ENCODE measurements around the gene EPYC. TPM values are rescaled to one million over a fixed set of nuclear protein-coding genes. Genes with fewer than 3 reads are reported as not detected.

Gene EPYC
- total and polyA plus RNA-seq, 4 experiments from 2014 or later = not detected

DNA sequence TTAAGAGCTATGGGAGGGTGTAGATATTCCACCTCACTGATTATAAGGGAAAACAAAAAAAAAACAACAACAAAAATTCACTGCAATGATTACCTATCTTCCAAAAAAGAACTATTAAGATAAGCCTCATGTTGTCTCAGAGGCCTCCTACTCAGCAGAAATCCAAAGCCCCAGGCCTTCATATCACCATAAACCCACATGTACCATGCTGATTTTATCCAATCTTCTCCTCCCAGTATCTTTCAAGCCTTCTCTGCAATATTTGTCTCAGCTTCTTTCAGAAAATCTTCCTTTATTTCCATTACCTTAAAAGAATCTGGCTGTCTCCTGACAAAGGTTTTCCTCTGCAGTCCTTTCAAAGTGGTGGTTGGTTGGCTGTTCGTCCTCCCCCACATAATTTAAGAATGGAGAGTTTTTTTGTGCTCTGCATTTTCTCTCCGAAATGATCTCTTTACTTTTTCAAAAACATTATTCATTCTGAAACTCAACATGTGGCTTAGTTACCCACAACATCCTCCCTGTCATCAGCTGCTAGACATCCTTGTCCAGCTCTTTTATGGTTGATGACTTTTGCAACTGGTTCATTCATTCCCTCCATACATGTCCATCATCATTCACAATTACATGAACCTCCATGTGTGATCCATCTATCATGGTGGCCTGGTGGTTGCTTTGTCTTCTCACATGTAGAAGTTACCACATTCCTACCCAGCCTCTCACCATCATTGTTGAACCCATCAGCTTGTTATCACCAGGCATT lies 2.9 kb upstream of the EPYC start:
- Histone ChIP-seq H3K4me3 (ENCODE audit: low read length in 2 of 2) (no peak overlapping the region), H3K27ac (ENCODE audit: low read depth, low read length) (no peak overlapping the region), H3K27me3 (ENCODE audit: insufficient read depth, low read length) (no peaks in the 10 kb centered on the region), H3K4me1 (ENCODE audit: insufficient read depth, low read length) (no peaks in the 10 kb centered on the region), H3K36me3 (ENCODE audit: insufficient read depth, low read length) (no peaks in the 10 kb centered on the region), H3K9me3 (ENCODE audit: control insufficient read depth in 1 of 2, low read length in 2 of 2) (no peaks in the 10 kb centered on the region)
- no peaks in the 10 kb centered on the region for H3K36me3 Mint-ChIP-seq
- peaks cover 1 to 4% of the 10 kb centered on the region in 2 donors for H3K27me3 Mint-ChIP-seq
- intact Hi-C loops (cut with micrococcal nuclease) = no loop called here
- no peak for DNase-seq
- CTCF ChIA-PET (ENCODE audit: partially characterized antibody) = no interaction called here
- POLR2A ChIA-PET (ENCODE audit: partially characterized antibody) = no interaction called here
- peaks cover 0 to 3% (median 0%) of the 10 kb centered on the region in 8 donors for H3K9me3 Mint-ChIP-seq
- H3K4me3 Mint-ChIP-seq = no peak overlapping the region
- no peak overlapping the region for H3K27ac Mint-ChIP-seq
- H3K4me1 Mint-ChIP-seq = peaks cover 0 to 8% (median 3%) of the 10 kb centered on the region in 4 donors

DNA sequence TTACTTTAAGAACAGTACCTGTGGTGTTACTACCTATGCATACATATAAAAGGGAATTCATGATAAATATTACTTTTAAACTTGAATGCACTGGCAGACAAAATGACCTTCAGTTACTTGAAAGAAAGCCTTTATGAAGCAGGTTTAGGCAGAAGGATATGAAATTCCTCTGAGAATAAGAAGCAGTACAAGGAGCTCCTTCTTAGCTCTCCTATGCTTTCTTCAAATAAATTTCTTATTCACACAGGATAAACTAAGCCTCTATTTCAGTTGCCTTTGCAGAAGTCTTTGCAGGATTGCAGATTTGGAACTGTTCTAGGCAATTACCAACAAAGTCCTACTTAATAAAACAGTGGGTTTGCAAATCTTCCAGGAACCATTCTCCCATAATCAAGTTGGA lies 1.0 kb downstream of the EPYC start:
- Mint-ChIP-seq H3K9me3 (no peaks in the 10 kb centered on the region), H3K4me3 (no peak overlapping the region), H3K4me1 (peaks cover 0 to 7% (median 3%) of the 10 kb centered on the region in 4 donors), H3K27ac (no peak overlapping the region), H3K27me3 (peaks cover 0 to 1% of the 10 kb centered on the region in 2 donors), H3K36me3 (no peaks in the 10 kb centered on the region)
- ChIA-PET POLR2A (ENCODE audit: partially characterized antibody) (no interaction called here), CTCF (ENCODE audit: partially characterized antibody) (interaction anchor here (0.6 kb wide), 1 partner anchor 63 kb away, joined by 4 read pairs; no protein-coding TSS in a partner anchor)
- Histone ChIP-seq H3K4me1 (ENCODE audit: insufficient read depth, low read length) (no peaks in the 10 kb centered on the region), H3K36me3 (ENCODE audit: insufficient read depth, low read length) (no peaks in the 10 kb centered on the region), H3K27ac (ENCODE audit: low read depth, low read length) (no peak overlapping the region), H3K4me3 (ENCODE audit: low read length in 2 of 2) (no peak overlapping the region), H3K9me3 (ENCODE audit: control insufficient read depth in 1 of 2, low read length in 2 of 2) (no peaks in the 10 kb centered on the region), H3K27me3 (ENCODE audit: insufficient read depth, low read length) (no peaks in the 10 kb centered on the region)
- no peak for DNase-seq
- intact Hi-C loops (cut with micrococcal nuclease) = no loop called here

DNA sequence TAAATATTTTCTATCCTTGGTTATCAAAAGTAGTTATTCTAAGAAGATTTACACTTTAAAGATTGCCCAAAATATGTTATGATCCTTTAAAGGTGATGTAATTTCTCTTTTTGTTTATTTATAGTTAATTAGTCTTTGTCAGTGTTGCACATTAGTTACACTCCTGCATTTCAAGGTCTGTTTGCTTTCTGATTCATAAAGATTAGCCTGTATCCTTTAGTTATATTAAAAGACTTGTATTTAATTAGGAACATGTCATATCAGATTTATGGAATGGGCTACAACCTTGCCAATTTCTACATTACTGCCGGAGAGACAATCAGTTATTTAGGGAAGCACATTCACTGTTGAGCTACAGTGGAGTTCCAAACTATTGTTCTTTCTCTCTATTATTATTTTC lies 3.5 kb downstream of the EPYC start:
- H3K27me3 Mint-ChIP-seq = no peaks in the 10 kb centered on the region
- no peaks in the 10 kb centered on the region for H3K9me3 Mint-ChIP-seq
- no peak overlapping the region for H3K27ac Mint-ChIP-seq
- Histone ChIP-seq H3K27me3 (ENCODE audit: insufficient read depth, low read length) (no peaks in the 10 kb centered on the region), H3K4me1 (ENCODE audit: insufficient read depth, low read length) (no peaks in the 10 kb centered on the region), H3K27ac (ENCODE audit: low read depth, low read length) (no peak overlapping the region), H3K36me3 (ENCODE audit: insufficient read depth, low read length) (no peaks in the 10 kb centered on the region), H3K4me3 (ENCODE audit: low read length in 2 of 2) (no peak overlapping the region), H3K9me3 (ENCODE audit: control insufficient read depth in 1 of 2, low read length in 2 of 2) (no peaks in the 10 kb centered on the region)
- no peak for DNase-seq
- CTCF ChIA-PET (ENCODE audit: partially characterized antibody) = no interaction called here
- H3K4me3 Mint-ChIP-seq = no peak overlapping the region
- intact Hi-C loops (cut with micrococcal nuclease) = no loop called here
- no peaks in the 10 kb centered on the region for H3K4me1 Mint-ChIP-seq
- POLR2A ChIA-PET (ENCODE audit: partially characterized antibody) = no interaction called here
- no peaks in the 10 kb centered on the region for H3K36me3 Mint-ChIP-seq

DNA sequence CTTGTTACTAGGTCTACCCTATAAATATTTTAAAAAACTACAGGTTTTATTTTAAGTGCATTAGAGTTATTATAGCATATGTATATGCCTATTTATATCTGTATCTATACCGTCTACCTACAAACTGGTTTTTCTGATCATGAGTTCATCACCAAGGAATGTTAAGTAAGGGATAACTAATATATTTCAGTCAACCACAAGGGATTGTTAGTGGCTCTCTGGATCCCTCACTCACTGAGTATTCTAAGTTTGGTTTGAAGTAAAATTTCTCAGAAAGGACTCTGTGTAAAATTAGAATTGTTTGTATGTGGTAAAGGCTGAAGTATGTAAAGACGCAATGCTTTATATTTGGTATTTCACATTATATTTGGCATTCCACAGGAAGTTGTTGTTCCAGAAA lies 4.8 kb downstream of the EPYC start:
- no peaks in the 10 kb centered on the region for H3K36me3 ChIP-seq (ENCODE audit: insufficient read depth, low read length)
- DNase-seq = no peak
- intact Hi-C loops (cut with micrococcal nuclease) = no loop called here
- H3K27ac Mint-ChIP-seq = no peak overlapping the region
- CTCF ChIA-PET (ENCODE audit: partially characterized antibody) = no interaction called here
- H3K36me3 Mint-ChIP-seq = no peaks in the 10 kb centered on the region
- no peaks in the 10 kb centered on the region for H3K9me3 Mint-ChIP-seq
- H3K27ac ChIP-seq (ENCODE audit: low read depth, low read length) = no peak overlapping the region
- no peak overlapping the region for H3K4me3 Mint-ChIP-seq
- H3K4me1 ChIP-seq (ENCODE audit: insufficient read depth, low read length) = no peaks in the 10 kb centered on the region
- H3K9me3 ChIP-seq (ENCODE audit: control insufficient read depth in 1 of 2, low read length in 2 of 2) = no peaks in the 10 kb centered on the region
- no peaks in the 10 kb centered on the region for H3K4me1 Mint-ChIP-seq
- no peak overlapping the region for H3K4me3 ChIP-seq (ENCODE audit: low read length in 2 of 2)
- POLR2A ChIA-PET (ENCODE audit: partially characterized antibody) = no interaction called here
- H3K27me3 ChIP-seq (ENCODE audit: insufficient read depth, low read length) = no peaks in the 10 kb centered on the region
- no peaks in the 10 kb centered on the region for H3K27me3 Mint-ChIP-seq

DNA sequence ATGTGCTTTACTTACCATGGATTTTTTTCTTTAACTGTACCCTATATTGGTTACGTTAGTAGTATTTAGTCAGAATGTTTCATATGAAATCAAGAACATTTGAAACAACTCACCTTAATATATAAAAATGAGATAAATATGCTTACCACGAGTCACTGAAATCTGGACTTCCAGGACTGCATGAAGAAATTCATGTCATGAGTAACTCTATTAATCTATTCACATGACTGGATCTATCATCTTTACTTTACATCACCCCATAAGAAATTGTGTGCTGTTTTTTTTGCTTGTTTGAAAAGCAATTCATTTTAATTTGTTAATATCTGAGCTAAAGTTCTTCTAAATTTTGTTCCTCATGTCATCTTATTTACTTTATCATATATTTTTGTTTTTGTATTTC lies 5.2 kb downstream of the EPYC start:
- Mint-ChIP-seq H3K27me3 (no peaks in the 10 kb centered on the region), H3K4me1 (no peaks in the 10 kb centered on the region), H3K27ac (no peak overlapping the region), H3K36me3 (no peaks in the 10 kb centered on the region), H3K4me3 (no peak overlapping the region), H3K9me3 (no peaks in the 10 kb centered on the region)
- no peaks in the 10 kb centered on the region for H3K4me1 ChIP-seq (ENCODE audit: insufficient read depth, low read length)
- no peak for DNase-seq
- no peak overlapping the region for H3K4me3 ChIP-seq (ENCODE audit: low read length in 2 of 2)
- no peaks in the 10 kb centered on the region for H3K27me3 ChIP-seq (ENCODE audit: insufficient read depth, low read length)
- intact Hi-C loops (cut with micrococcal nuclease) = no loop called here
- H3K27ac ChIP-seq (ENCODE audit: low read depth, low read length) = no peak overlapping the region
- ChIA-PET POLR2A (ENCODE audit: partially characterized antibody) (no interaction called here), CTCF (ENCODE audit: partially characterized antibody) (no interaction called here)
- H3K9me3 ChIP-seq (ENCODE audit: control insufficient read depth in 1 of 2, low read length in 2 of 2) = no peaks in the 10 kb centered on the region
- H3K36me3 ChIP-seq (ENCODE audit: insufficient read depth, low read length) = no peaks in the 10 kb centered on the region

DNA sequence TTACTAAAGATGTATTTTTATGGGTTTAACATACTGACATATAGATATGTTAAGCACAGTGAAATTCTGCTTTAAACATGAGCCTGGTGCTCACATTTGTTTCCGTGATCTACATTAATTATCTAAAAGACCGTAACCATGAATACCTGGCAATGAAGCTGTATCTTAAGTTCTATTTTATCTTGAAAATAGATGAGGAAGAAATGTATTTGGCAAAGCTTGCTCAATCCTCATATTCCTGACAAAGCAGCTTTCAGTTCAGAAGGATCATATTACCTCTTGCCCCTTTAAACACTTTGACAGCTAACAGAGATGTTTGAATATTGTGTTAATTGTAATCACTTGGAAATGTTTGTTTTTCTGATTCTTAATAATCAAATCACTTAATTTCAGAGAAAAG lies 9.8 kb downstream of the EPYC start:
- intact Hi-C loops (cut with micrococcal nuclease) = no loop called here
- H3K27me3 Mint-ChIP-seq = no peaks in the 10 kb centered on the region
- ChIA-PET CTCF (ENCODE audit: partially characterized antibody) (interaction anchor here (1.0 kb wide), 1 partner anchor 49 kb away, joined by 3 read pairs; no protein-coding TSS in a partner anchor), POLR2A (ENCODE audit: partially characterized antibody) (no interaction called here)
- H3K27ac ChIP-seq (ENCODE audit: low read depth, low read length) = no peak overlapping the region
- no peak overlapping the region for H3K27ac Mint-ChIP-seq
- no peaks in the 10 kb centered on the region for H3K4me1 Mint-ChIP-seq
- H3K36me3 Mint-ChIP-seq = no peaks in the 10 kb centered on the region
- no peaks in the 10 kb centered on the region for H3K4me1 ChIP-seq (ENCODE audit: insufficient read depth, low read length)
- no peak overlapping the region for H3K4me3 Mint-ChIP-seq
- no peaks in the 10 kb centered on the region for H3K9me3 ChIP-seq (ENCODE audit: control insufficient read depth in 1 of 2, low read length in 2 of 2)
- DNase-seq = no peak
- no peaks in the 10 kb centered on the region for H3K27me3 ChIP-seq (ENCODE audit: insufficient read depth, low read length)
- no peaks in the 10 kb centered on the region for H3K9me3 Mint-ChIP-seq
- H3K36me3 ChIP-seq (ENCODE audit: insufficient read depth, low read length) = no peaks in the 10 kb centered on the region
- no peak overlapping the region for H3K4me3 ChIP-seq (ENCODE audit: low read length in 2 of 2)

DNA sequence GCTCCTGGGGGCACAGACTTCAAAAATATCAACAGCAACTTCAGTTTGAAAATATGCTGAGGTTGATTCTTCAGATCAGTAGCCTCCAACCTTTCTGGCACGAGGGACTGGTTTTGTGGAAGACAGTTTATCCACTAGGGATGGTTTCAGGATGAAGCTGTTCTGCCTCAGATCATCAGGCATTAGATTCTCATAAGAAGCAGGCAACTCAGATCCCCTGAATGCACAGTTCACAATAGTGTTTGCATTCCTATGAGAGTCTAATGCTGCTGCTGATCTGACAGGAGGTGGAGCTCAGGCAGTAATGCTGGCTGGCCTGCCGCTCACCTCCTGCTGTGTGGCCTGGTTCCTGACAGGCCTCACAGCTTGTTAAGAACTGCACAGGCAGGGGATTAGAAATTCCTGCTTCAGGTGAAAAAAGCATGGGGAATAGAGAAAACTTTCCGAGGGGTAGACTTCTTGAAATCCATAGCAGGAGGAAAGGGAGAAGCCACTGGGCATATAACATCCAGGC lies 12.8 kb downstream of the EPYC start:
- H3K4me3 ChIP-seq (ENCODE audit: low read length in 2 of 2) = no peak overlapping the region
- no peaks in the 10 kb centered on the region for H3K27me3 ChIP-seq (ENCODE audit: insufficient read depth, low read length)
- H3K4me1 Mint-ChIP-seq = no peaks in the 10 kb centered on the region
- no peaks in the 10 kb centered on the region for H3K36me3 ChIP-seq (ENCODE audit: insufficient read depth, low read length)
- H3K4me3 Mint-ChIP-seq = no peak overlapping the region
- H3K27ac Mint-ChIP-seq = no peak overlapping the region
- intact Hi-C loops (cut with micrococcal nuclease) = no loop called here
- no peaks in the 10 kb centered on the region for H3K4me1 ChIP-seq (ENCODE audit: insufficient read depth, low read length)
- H3K27ac ChIP-seq (ENCODE audit: low read depth, low read length) = no peak overlapping the region
- no peaks in the 10 kb centered on the region for H3K9me3 Mint-ChIP-seq
- CTCF ChIA-PET (ENCODE audit: partially characterized antibody) = no interaction called here
- H3K36me3 Mint-ChIP-seq = no peaks in the 10 kb centered on the region
- H3K9me3 ChIP-seq (ENCODE audit: control insufficient read depth in 1 of 2, low read length in 2 of 2) = no peaks in the 10 kb centered on the region
- POLR2A ChIA-PET (ENCODE audit: partially characterized antibody) = no interaction called here
- no peak for DNase-seq
- H3K27me3 Mint-ChIP-seq = no peaks in the 10 kb centered on the region

Measured in CD4-positive, alpha-beta memory T cell (primary cell).